HUES48 (cell line): ENCODE measurements around the gene MMP12.
"Not testable (repeated sequence)": the region's sequence is repeated elsewhere in the genome, so short reads cannot be mapped to it uniquely, and the experiment has no call there.

Experiments used
- H3K27ac ChIP-seq: one replicate; pipeline ENCODE4 v1.7.0; 2013; ENCODE audit warnings: low read depth, low read length, inconsistent platforms
- H3K27me3 ChIP-seq: 2 replicates; pipeline ENCODE4 v1.6.1; 2013; ENCODE audit warnings: mild to moderate bottlenecking, low read length; ENCODE audit not compliant: control insufficient read depth, insufficient read depth
- H3K36me3 ChIP-seq: 2 replicates; pipeline ENCODE4 v1.6.1; 2013; ENCODE audit warnings: low read length; ENCODE audit not compliant: control insufficient read depth, insufficient read depth
- H3K4me1 ChIP-seq: 2 replicates; pipeline ENCODE4 v1.6.1; 2013; ENCODE audit warnings: mild to moderate bottlenecking, low read length; ENCODE audit not compliant: control insufficient read depth, insufficient read depth
- H3K4me3 ChIP-seq: 2 replicates; pipeline ENCODE4 v1.5.1; 2013; ENCODE audit warnings: mild to moderate bottlenecking, low read depth, low read length
- H3K9ac ChIP-seq: 2 replicates; pipeline ENCODE4 v1.6.1; 2013; ENCODE audit warnings: mild to moderate bottlenecking, low read depth, low read length, moderate library complexity
- H3K9me3 ChIP-seq: 2 replicates; pipeline ENCODE4 v1.6.1; 2013; ENCODE audit warnings: low read length; ENCODE audit not compliant: control insufficient read depth, insufficient read depth

MMP12 gene

DNA sequence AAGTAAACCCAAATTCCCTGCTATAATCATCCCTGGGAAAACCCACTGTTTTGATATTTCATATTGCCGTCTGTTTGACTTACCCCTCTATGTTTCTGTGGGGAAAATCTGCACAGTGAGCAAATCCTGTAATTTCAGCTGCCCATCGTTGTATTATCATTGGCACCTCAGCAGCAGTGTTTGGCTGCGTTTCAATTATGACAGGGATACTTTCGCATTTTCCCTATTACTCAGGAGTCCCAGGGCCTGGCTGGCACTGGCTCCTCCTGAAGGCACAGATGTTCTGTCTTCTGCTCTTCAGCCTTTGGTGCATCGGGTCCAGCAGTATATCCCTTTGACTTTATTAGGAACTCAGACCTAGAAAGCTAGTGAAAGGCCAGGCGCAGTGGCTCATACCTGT lies 12.2 kb upstream of the MMP12 start:
- no peaks in the 10 kb centered on the region for H3K27me3 ChIP-seq
- no peak overlapping the region for H3K27ac ChIP-seq
- no peaks in the 10 kb centered on the region for H3K9me3 ChIP-seq
- no peaks in the 10 kb centered on the region for H3K4me1 ChIP-seq
- no peak overlapping the region for H3K4me3 ChIP-seq
- H3K9ac ChIP-seq, result no peak overlapping the region
- no peaks in the 10 kb centered on the region for H3K36me3 ChIP-seq

DNA sequence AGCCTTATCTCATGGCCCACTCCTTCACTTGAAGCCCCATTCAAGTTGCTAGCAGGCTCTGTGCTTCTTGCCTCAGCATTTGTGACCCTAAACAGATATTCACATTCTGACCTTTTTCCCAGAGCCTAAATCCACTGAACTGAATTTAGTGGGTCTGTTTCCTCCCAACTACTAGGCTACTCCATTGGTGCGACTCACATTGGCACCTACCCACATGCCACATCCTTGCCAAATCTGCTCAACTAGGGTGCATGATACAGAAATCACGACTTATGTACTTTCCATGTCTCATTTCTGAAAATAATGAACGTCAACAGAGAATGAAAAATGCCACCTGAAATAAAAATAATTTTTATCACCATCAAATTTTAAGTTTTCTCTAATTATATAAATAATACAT lies 8.4 kb upstream of the MMP12 start:
- Histone ChIP-seq H3K4me3 (no peak overlapping the region), H3K9ac (no peak overlapping the region), H3K36me3 (no peaks in the 10 kb centered on the region), H3K27me3 (no peaks in the 10 kb centered on the region), H3K27ac (no peak overlapping the region), H3K9me3 (no peaks in the 10 kb centered on the region), H3K4me1 (no peaks in the 10 kb centered on the region)

DNA sequence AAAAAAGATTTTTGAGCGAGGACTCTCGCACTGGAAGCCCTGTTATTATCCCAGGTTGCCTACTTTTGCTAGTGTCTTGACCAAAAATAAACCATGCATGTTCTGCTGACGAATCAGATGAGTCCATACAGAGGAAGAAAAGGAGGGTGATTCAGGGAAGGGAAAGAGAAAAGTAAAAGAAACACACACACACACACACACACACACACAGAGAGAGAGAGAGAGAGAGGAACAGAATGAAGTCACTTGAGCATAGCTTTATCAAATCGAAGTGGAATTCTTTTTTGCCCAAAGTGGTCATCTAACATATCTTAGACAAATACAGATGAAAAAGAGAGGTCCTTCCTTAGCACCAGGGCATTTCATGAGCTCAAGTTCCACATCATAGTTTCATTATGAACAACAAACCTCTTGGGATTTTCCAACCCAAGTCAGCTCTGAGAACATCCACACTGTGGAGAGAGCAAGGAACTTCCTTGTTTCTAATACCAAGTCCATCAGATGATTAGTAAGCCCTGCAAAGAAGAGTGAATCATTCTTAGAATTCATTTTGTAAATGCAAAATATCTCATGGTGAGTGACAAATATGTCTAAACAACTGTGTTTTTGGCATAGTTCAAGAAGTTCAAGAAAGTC lies 7.7 kb upstream of the MMP12 start:
- H3K9ac ChIP-seq, result no peak overlapping the region
- H3K27ac ChIP-seq, result no peak overlapping the region
- H3K36me3 ChIP-seq, result no peaks in the 10 kb centered on the region
- no peak overlapping the region for H3K4me3 ChIP-seq
- no peaks in the 10 kb centered on the region for H3K9me3 ChIP-seq
- no peaks in the 10 kb centered on the region for H3K4me1 ChIP-seq
- H3K27me3 ChIP-seq, result no peaks in the 10 kb centered on the region

DNA sequence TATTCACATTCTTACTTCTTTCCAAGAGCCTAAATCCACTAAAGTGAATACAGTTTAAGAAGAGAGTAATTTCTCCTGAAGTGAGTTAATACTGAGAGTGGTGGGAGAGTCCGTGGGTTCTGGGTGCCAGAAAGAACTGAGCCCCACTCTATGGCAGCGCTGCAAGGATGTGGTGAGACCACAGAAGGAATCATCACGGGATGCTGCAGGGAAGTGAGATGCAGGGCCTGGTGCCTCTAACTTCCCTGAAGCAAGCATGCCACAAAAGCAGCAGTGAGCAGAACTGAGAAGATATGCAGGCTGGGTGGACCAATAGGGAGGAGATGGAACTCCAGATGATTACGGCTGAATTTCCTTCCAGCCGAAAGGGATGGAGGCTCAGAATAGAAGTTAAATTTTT lies 5.0 kb upstream of the MMP12 start:
- no peak overlapping the region for H3K9ac ChIP-seq
- no peaks in the 10 kb centered on the region for H3K27me3 ChIP-seq
- no peaks in the 10 kb centered on the region for H3K36me3 ChIP-seq
- H3K4me3 ChIP-seq, result no peak overlapping the region
- no peak overlapping the region for H3K27ac ChIP-seq
- H3K9me3 ChIP-seq, result no peaks in the 10 kb centered on the region
- H3K4me1 ChIP-seq, result no peaks in the 10 kb centered on the region

DNA sequence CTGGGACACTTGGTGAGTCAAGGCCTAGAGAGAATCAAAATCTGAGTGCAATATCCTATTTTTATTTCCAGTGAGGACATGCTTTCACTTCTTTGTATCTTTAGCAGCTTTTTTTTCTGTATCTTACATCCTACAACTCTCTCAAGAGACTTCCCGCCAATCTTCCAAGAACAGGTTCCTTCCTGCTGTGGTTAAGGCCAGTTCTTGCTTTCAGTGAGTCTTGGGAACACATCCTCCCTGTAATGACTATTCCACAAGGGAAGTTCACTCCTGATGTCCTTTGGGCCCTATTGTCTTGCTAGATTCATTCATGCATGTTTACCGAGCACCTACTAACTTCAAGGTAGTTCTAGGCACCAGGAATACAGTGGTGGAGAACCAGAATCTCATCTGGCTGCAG lies 3.8 kb upstream of the MMP12 start:
- Histone ChIP-seq H3K27me3 (no peaks in the 10 kb centered on the region), H3K36me3 (no peaks in the 10 kb centered on the region), H3K4me1 (no peaks in the 10 kb centered on the region), H3K9ac (no peak overlapping the region), H3K27ac (no peak overlapping the region), H3K9me3 (no peaks in the 10 kb centered on the region), H3K4me3 (no peak overlapping the region)

DNA sequence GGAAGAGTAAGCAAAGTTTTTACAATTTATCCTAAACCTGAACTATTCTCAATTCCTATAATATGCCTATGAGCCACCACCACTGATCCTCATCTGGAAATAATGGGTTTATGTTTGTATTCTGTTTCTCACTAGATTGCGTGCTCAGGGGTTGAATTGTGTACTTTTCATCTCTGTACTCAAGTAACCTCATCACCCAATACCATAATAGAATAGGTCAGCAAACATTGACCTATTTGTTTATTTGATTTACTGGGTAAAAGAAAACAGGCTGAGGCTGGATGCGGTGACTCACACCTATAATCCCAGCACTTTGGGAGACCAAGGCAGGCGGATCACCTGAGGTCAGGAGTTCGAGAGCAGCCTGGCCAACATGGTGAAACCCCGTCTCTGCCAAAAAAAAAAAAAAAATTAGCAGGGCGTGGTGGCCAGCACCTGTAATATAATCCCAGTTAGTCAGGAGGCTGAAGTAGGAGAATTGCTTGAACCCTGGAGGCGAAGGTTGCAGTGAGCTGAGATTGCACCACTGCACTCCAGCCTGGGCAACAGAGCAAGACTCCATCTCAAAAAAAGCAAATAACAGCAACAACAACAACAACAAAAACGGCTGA lies 5.3 kb downstream of the MMP12 start:
- not testable (repeated sequence) for H3K9me3 ChIP-seq, H3K27ac ChIP-seq, H3K4me1 ChIP-seq, H3K36me3 ChIP-seq, H3K27me3 ChIP-seq, H3K9ac ChIP-seq, H3K4me3 ChIP-seq

DNA sequence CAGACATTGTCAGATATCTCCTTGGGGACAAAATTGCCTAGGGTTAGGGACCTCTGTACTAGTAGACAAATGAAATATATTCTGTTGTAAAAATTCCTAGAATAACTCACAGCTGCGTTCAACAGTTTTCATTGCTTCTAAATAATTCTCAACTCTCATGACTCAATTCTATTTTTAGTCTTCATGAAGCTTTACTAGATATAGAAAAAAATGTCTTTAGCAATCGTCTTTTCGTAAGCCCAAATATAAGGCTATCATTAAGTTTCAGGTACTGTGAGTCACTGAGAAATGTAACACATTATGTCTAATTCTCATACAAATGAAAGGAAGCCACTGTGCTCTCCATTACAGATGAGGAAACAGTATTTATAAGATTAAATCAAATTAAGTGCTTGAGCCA lies 6.4 kb downstream of the MMP12 start:
- Histone ChIP-seq H3K9ac (no peak overlapping the region), H3K27me3 (no peaks in the 10 kb centered on the region), H3K4me1 (no peaks in the 10 kb centered on the region), H3K4me3 (no peak overlapping the region), H3K9me3 (no peaks in the 10 kb centered on the region), H3K36me3 (no peaks in the 10 kb centered on the region), H3K27ac (no peak overlapping the region)

DNA sequence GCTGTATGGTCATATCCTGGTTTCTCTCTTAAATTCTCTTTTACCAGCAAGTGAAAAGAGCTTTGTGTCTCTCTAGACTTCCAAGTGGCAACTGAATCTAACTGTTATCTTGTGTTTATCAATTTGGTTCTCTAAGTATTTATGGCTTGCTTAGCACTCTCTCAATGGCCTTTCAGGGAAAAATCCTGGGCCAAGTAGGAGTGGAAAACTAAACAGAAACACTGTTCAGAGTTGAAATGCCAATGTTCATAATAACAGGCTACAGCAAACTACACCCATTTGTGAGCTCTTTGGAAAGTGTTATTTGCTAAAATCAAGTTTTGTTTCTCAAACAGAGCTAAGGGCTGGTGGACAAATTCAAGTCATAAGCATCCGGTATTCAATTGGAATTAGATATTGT lies 10.1 kb downstream of the MMP12 start:
- Histone ChIP-seq H3K9ac (no peak overlapping the region), H3K4me3 (no peak overlapping the region), H3K4me1 (no peaks in the 10 kb centered on the region), H3K9me3 (no peaks in the 10 kb centered on the region), H3K27me3 (no peaks in the 10 kb centered on the region), H3K27ac (no peak overlapping the region), H3K36me3 (no peaks in the 10 kb centered on the region)

DNA sequence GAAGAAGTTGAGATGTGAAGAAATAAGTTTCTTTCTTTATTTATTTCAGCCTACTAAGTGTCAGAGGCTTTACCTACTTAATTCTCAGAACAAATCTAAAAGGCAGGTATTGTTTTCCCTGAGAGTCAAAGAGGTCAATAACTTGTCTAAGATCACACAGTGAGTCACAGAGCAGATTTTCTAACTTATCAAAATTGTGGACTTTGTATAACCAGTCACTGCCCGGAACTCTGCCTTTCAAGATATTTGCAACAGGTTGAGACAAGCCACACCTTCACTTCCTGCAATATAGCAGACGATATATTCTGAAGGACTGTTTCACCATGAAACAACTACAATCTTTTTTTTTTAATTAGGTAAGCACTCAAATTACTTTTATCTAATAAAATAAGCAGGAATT lies 20.8 kb downstream of the MMP12 start:
- H3K9ac ChIP-seq, result no peak overlapping the region
- H3K9me3 ChIP-seq, result no peaks in the 10 kb centered on the region
- H3K4me1 ChIP-seq, result no peaks in the 10 kb centered on the region
- H3K27ac ChIP-seq, result no peak overlapping the region
- no peaks in the 10 kb centered on the region for H3K36me3 ChIP-seq
- no peak overlapping the region for H3K4me3 ChIP-seq
- no peaks in the 10 kb centered on the region for H3K27me3 ChIP-seq

DNA sequence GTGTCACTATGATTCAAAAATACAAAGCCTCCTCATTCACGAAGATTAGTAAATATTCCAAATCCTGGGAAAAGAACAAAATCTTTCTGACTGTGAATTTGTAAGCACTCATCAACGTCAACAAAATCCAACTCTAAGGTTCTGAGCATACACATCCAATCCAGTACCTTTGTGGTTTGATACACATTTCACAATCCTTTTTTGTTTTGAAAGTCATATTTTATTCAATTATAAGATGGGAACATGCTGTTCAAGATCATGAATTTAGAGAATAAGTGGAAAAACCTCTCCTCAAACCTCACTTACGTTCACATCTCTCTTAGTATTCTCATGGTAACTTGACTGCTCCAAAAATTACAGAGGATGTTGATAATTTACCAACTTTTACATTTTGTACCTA lies 21.7 kb downstream of the MMP12 start:
- Histone ChIP-seq H3K9me3 (no peaks in the 10 kb centered on the region), H3K27me3 (no peaks in the 10 kb centered on the region), H3K27ac (no peak overlapping the region), H3K4me3 (no peak overlapping the region), H3K9ac (no peak overlapping the region), H3K36me3 (no peaks in the 10 kb centered on the region), H3K4me1 (no peaks in the 10 kb centered on the region)

DNA sequence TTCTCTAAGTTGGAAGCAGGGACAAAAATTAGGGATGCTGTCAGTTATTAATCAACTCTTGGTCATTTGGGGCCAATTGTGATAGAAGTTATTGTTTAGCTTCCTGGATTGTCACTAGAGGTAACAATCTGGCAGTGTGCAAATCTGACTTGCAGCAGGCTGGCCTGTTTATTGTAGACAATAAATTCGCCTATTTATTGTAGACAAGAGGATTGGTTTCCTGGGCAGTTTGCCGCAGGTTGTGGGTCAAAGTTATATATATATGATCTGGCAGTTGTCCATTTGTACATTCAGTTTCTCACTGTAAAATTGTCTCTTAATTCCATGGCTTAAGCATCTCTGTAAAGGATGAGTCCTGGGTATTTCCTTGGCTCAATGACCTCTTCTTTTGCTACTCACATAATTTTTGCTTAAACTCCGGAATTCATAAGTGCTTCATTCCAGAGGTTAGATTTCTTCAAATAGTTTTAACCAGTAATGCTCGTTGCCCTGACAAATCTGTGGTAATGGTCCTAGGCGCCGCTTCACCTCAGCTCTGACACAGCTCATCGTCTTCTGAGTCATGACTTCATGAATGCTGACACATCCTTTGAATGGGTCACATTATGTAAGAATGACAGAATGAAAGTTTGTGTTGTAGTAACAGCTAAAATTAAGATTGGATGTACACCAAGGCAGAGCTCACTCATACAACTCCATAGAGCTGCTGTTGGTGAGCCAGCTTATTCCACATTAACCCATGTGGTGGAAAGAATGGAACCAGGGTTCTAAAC lies 23.6 kb downstream of the MMP12 start:
- H3K9ac ChIP-seq, result no peak overlapping the region
- H3K9me3 ChIP-seq, result no peaks in the 10 kb centered on the region
- no peaks in the 10 kb centered on the region for H3K4me1 ChIP-seq
- no peak overlapping the region for H3K27ac ChIP-seq
- no peaks in the 10 kb centered on the region for H3K27me3 ChIP-seq
- H3K4me3 ChIP-seq, result no peak overlapping the region
- no peaks in the 10 kb centered on the region for H3K36me3 ChIP-seq
